Measurements from ENCODE around the gene EPHB3.

Gene EPHB3

DNA sequence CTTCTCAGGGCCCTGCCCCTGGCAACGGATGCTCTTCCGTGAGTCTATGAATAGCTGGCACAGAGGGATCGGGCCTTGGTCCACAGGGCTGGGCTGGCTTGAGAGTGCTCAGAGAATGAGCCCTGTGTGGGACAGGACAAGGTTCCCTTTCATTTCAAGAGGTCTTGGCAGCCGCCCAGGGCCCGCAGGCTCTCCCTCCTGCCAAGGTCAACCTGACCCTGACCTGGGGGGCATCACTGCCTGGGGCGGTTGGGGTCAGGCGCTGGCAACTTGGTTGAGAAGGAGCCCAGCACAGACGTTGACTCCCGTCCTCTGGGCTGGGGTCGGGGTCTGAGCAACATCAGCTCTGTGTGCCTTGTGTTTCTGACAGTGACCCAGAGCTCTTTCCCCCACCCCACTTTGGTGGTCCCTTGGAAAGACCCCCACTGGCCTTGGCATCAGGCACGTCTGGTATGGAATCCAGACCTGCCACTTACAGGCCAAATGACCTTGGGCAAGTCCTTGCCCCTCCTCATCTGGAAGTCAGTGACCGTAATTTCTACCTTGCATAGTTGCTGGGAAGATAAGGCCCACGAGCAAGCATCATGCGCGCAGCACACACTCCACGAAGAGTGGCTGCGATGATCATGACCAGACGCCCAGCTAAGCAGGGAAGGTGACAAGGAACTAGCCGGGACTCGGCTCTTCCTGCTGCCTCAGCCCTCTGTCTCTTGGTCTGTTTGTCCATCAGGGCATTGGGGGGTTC lies 36.4 kb downstream of the EPHB3 start:
- Histone ChIP-seq H3K27me3 (replicated peaks; ENCODE audit: control insufficient read depth, insufficient read depth, low read length) (peaks cover 8% of the 10 kb centered on the region), H3K4me1 (ENCODE audit: control insufficient read depth, insufficient read depth, low read length) (peaks cover 14% of the 10 kb centered on the region), H3K36me3 (ENCODE audit: control insufficient read depth, insufficient read depth, low read length, severe bottlenecking) (no peaks in the 10 kb centered on the region), H3K9me3 (ENCODE audit: control insufficient read depth, low read length) (no peaks in the 10 kb centered on the region), H3K4me3 (ENCODE audit: low read length) (no peak overlapping the region), H3K9ac (ENCODE audit: low read length) (no peak overlapping the region)
- DNase-seq (ENCODE audit: low read depth): no peak

DNA sequence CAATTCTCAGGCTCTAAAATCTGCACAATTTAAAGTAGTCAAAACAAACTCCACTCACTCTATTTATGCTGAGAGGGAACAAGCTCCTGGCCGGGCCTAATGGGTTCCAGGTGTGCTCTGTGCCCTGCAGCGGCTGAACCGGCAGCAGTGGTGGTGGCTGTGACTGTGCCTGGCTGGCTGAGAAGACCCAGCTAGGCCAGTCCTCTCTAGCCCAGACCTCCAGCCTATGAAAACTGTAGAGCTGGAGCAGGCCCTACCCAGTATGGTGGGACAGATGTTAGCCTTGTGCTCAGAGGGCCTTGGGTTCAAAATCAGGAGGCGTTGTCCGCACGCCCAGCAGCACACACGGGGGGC lies 37.0 kb downstream of the EPHB3 start:
- H3K4me1 ChIP-seq (ENCODE audit: control insufficient read depth, insufficient read depth, low read length): peaks cover 14% of the 10 kb centered on the region
- no peaks in the 10 kb centered on the region for H3K36me3 ChIP-seq (ENCODE audit: control insufficient read depth, insufficient read depth, low read length, severe bottlenecking)
- peaks cover 8% of the 10 kb centered on the region for H3K27me3 ChIP-seq (replicated peaks; ENCODE audit: control insufficient read depth, insufficient read depth, low read length)
- H3K9ac ChIP-seq (ENCODE audit: low read length): no peak overlapping the region
- no peaks in the 10 kb centered on the region for H3K9me3 ChIP-seq (ENCODE audit: control insufficient read depth, low read length)
- no peak for DNase-seq (ENCODE audit: low read depth)
- no peak overlapping the region for H3K4me3 ChIP-seq (ENCODE audit: low read length)

GRCh38 chr3:184599143-184599542 lies 37.6 kb downstream of the EPHB3 start:
- H3K27me3 ChIP-seq (replicated peaks; ENCODE audit: control insufficient read depth, insufficient read depth, low read length): peaks cover 8% of the 10 kb centered on the region
- H3K4me3 ChIP-seq (ENCODE audit: low read length): no peak overlapping the region
- peaks cover 17% of the 10 kb centered on the region for H3K4me1 ChIP-seq (ENCODE audit: control insufficient read depth, insufficient read depth, low read length)
- H3K9me3 ChIP-seq (ENCODE audit: control insufficient read depth, low read length): no peaks in the 10 kb centered on the region
- DNase-seq (ENCODE audit: low read depth): no peak
- H3K36me3 ChIP-seq (ENCODE audit: control insufficient read depth, insufficient read depth, low read length, severe bottlenecking): no peaks in the 10 kb centered on the region
- H3K9ac ChIP-seq (ENCODE audit: low read length): no peak overlapping the region

GRCh38 chr3:184600685-184601377 lies 39.2 kb downstream of the EPHB3 start:
- Histone ChIP-seq H3K4me1 (ENCODE audit: control insufficient read depth, insufficient read depth, low read length) (peaks cover 17% of the 10 kb centered on the region), H3K9ac (ENCODE audit: low read length) (no peak overlapping the region), H3K9me3 (ENCODE audit: control insufficient read depth, low read length) (no peaks in the 10 kb centered on the region), H3K4me3 (ENCODE audit: low read length) (no peak overlapping the region), H3K27me3 (replicated peaks; ENCODE audit: control insufficient read depth, insufficient read depth, low read length) (peaks cover 18% of the 10 kb centered on the region), H3K36me3 (ENCODE audit: control insufficient read depth, insufficient read depth, low read length, severe bottlenecking) (no peaks in the 10 kb centered on the region)
- no peak for DNase-seq (ENCODE audit: low read depth)

DNA sequence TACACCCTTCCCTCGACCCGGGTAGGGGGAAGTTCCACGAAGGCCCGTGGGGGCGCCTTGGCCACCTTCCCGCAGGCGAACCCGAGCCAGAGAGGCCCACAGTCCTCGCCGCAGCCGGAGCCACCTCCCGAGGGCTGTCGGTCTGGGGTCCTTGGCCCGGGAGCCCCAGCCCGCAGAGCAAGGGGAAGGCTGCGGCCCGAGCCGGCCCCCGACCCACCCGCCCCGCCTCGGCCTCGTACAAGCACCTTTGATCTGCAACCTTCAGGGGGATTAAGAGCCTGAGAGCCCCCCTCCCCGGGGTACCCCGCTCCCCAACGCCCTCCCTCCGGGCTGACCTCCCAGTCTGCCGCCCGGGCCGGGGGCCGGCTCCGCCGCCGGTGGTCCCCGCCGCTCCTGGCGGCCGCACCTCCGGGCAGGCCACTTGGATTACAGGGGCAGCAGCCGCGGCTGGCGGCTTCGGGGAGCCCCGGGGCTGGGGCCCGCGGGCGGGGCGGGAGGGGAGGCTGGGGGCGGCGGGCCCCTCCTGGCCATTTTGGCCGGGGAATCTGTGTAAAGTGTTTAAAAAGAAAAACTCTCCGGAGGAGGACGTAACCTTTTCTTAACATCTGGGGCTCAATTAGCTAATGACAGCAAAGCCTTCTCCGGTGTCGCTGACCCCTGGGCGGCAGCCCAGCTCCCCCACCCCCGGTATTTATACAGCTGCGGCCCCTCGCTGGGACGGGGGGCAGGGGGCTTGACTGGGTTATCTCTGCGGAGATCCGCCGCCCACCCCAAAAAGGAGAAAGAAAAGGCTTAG lies 40.2 kb downstream of the EPHB3 start:
- no peaks in the 10 kb centered on the region for H3K36me3 ChIP-seq (ENCODE audit: control insufficient read depth, insufficient read depth, low read length, severe bottlenecking)
- H3K27me3 ChIP-seq (replicated peaks; ENCODE audit: control insufficient read depth, insufficient read depth, low read length): peaks cover 27% of the 10 kb centered on the region
- no peak overlapping the region for H3K4me3 ChIP-seq (ENCODE audit: low read length)
- H3K4me1 ChIP-seq (ENCODE audit: control insufficient read depth, insufficient read depth, low read length): peaks cover 17% of the 10 kb centered on the region
- H3K9ac ChIP-seq (ENCODE audit: low read length): no peak overlapping the region
- no peak for DNase-seq (ENCODE audit: low read depth)
- no peaks in the 10 kb centered on the region for H3K9me3 ChIP-seq (ENCODE audit: control insufficient read depth, low read length)

GRCh38 chr3:184602372-184603150 lies 41.0 kb downstream of the EPHB3 start:
- H3K4me3 ChIP-seq (ENCODE audit: low read length): no peak overlapping the region
- peaks cover 27% of the 10 kb centered on the region for H3K27me3 ChIP-seq (replicated peaks; ENCODE audit: control insufficient read depth, insufficient read depth, low read length)
- no peaks in the 10 kb centered on the region for H3K36me3 ChIP-seq (ENCODE audit: control insufficient read depth, insufficient read depth, low read length, severe bottlenecking)
- no peaks in the 10 kb centered on the region for H3K9me3 ChIP-seq (ENCODE audit: control insufficient read depth, low read length)
- no peak overlapping the region for H3K9ac ChIP-seq (ENCODE audit: low read length)
- peaks cover 17% of the 10 kb centered on the region for H3K4me1 ChIP-seq (ENCODE audit: control insufficient read depth, insufficient read depth, low read length)
- DNase-seq (ENCODE audit: low read depth): no peak

- H3K9ac ChIP-seq (ENCODE audit: low read length): no peak overlapping the region
- peaks cover 27% of the 10 kb centered on the region for H3K27me3 ChIP-seq (replicated peaks; ENCODE audit: control insufficient read depth, insufficient read depth, low read length)
- no peaks in the 10 kb centered on the region for H3K9me3 ChIP-seq (ENCODE audit: control insufficient read depth, low read length)
- H3K4me1 ChIP-seq (ENCODE audit: control insufficient read depth, insufficient read depth, low read length): peaks cover 17% of the 10 kb centered on the region
- peak overlapping the region; percentile 63 for H3K4me3 ChIP-seq (ENCODE audit: low read length)
- H3K36me3 ChIP-seq (ENCODE audit: control insufficient read depth, insufficient read depth, low read length, severe bottlenecking): no peaks in the 10 kb centered on the region
- DNase-seq (ENCODE audit: low read depth): no peak
These were observed 41.8 kb downstream of the EPHB3 start for GRCh38 chr3:184603151-184604030.

GRCh38 chr3:184604039-184604601 lies 42.5 kb downstream of the EPHB3 start:
- DNase-seq (ENCODE audit: low read depth): peak; percentile 19
- Histone ChIP-seq H3K36me3 (ENCODE audit: control insufficient read depth, insufficient read depth, low read length, severe bottlenecking) (no peaks in the 10 kb centered on the region), H3K4me3 (ENCODE audit: low read length) (peak overlapping the region; percentile 63), H3K9ac (ENCODE audit: low read length) (peak overlapping the region; percentile 54), H3K27me3 (replicated peaks; ENCODE audit: control insufficient read depth, insufficient read depth, low read length) (peaks cover 27% of the 10 kb centered on the region), H3K4me1 (ENCODE audit: control insufficient read depth, insufficient read depth, low read length) (peaks cover 17% of the 10 kb centered on the region), H3K9me3 (ENCODE audit: control insufficient read depth, low read length) (no peaks in the 10 kb centered on the region)

GRCh38 chr3:184604615-184605290 lies 43.2 kb downstream of the EPHB3 start:
- Histone ChIP-seq H3K9ac (ENCODE audit: low read length) (no peak overlapping the region), H3K4me3 (ENCODE audit: low read length) (no peak overlapping the region), H3K9me3 (ENCODE audit: control insufficient read depth, low read length) (no peaks in the 10 kb centered on the region), H3K27me3 (replicated peaks; ENCODE audit: control insufficient read depth, insufficient read depth, low read length) (peaks cover 27% of the 10 kb centered on the region), H3K4me1 (ENCODE audit: control insufficient read depth, insufficient read depth, low read length) (peaks cover 17% of the 10 kb centered on the region), H3K36me3 (ENCODE audit: control insufficient read depth, insufficient read depth, low read length, severe bottlenecking) (no peaks in the 10 kb centered on the region)
- DNase-seq (ENCODE audit: low read depth): no peak

- Histone ChIP-seq H3K9ac (ENCODE audit: low read length) (no peak overlapping the region), H3K4me3 (ENCODE audit: low read length) (no peak overlapping the region), H3K36me3 (ENCODE audit: control insufficient read depth, insufficient read depth, low read length, severe bottlenecking) (no peaks in the 10 kb centered on the region), H3K9me3 (ENCODE audit: control insufficient read depth, low read length) (no peaks in the 10 kb centered on the region), H3K4me1 (ENCODE audit: control insufficient read depth, insufficient read depth, low read length) (peaks cover 15% of the 10 kb centered on the region), H3K27me3 (replicated peaks; ENCODE audit: control insufficient read depth, insufficient read depth, low read length) (peaks cover 18% of the 10 kb centered on the region)
- no peak for DNase-seq (ENCODE audit: low read depth)
These were observed 46.6 kb downstream of the EPHB3 start for GRCh38 chr3:184608209-184608608.
